Retinal pigment epithelial cell (primary cell): ENCODE data around the gene ALDH5A1.

Experiments
- DNase-seq: peaks from one replicate; pipeline ENCODE4 v3.0.0-alpha.2; 2010; ENCODE audit warnings: low read depth
- H3K4me3 ChIP-seq: 2 replicates; pipeline ENCODE4 v1.5.1; 2011; ENCODE audit warnings: mild to moderate bottlenecking, low read length, control low read depth, moderate library complexity
- CTCF ChIP-seq: conservative IDR thresholded peaks from 2 replicates; pipeline ENCODE4 v1.5.1; 2011; ENCODE audit warnings: low read depth, low read length, control low read depth, inconsistent platforms

Gene ALDH5A1

GRCh38 chr6:24494821-24495795 lies at the start of gene ALDH5A1:
Gene ALDH5A1, plus strand, starts transcription at chr6:24494969. Its CDS starts 28 bp downstream, at chr6:24494997.
- peak; percentile 32 for TF ChIP-seq CTCF
- DNase-seq, result peak; percentile 27
- H3K4me3 ChIP-seq, result peak within 1 kb of the TSS; percentile 62

- no peak for DNase-seq
- no peak overlapping the region for H3K4me3 ChIP-seq
- TF ChIP-seq CTCF, result no peak
These were observed 49.1 kb upstream of the ALDH5A1 start for GRCh38 chr6:24445704-24446103.

- no peak overlapping the region for H3K4me3 ChIP-seq
- no peak for DNase-seq
- TF ChIP-seq CTCF, result no peak
These were observed 48.1 kb upstream of the ALDH5A1 start for GRCh38 chr6:24446670-24447069.

- H3K4me3 ChIP-seq, result no peak overlapping the region
- DNase-seq, result no peak
- TF ChIP-seq CTCF, result no peak
These were observed 46.4 kb upstream of the ALDH5A1 start for GRCh38 chr6:24448396-24448795.

- H3K4me3 ChIP-seq, result no peak overlapping the region
- DNase-seq, result no peak
- TF ChIP-seq CTCF, result no peak
These were observed 45.8 kb upstream of the ALDH5A1 start for GRCh38 chr6:24448828-24449525.

GRCh38 chr6:24451581-24452388 lies 43.0 kb upstream of the ALDH5A1 start:
- TF ChIP-seq CTCF, result no peak
- no peak for DNase-seq
- no peak overlapping the region for H3K4me3 ChIP-seq
